EL (cell line): Measurements from ENCODE around the gene PRMT3.
"Not testable (repeated sequence)": the region's sequence is repeated elsewhere in the genome, so short reads cannot be mapped to it uniquely, and the experiment has no call there.

Experiments
- DNase-seq: peaks from one replicate; pipeline ENCODE4 v3.0.0-alpha.2; 2016

Gene PRMT3

GRCh38 chr11:20522536-20522935, 135.0 kb downstream of the PRMT3 start:
- no peak for DNase-seq

GRCh38 chr11:20529757-20530156, 142.2 kb downstream of the PRMT3 start:
- no peak for DNase-seq

GRCh38 chr11:20530942-20531703, 143.6 kb downstream of the PRMT3 start:
- no peak for DNase-seq

GRCh38 chr11:20535271-20535881, 147.9 kb downstream of the PRMT3 start:
- DNase-seq: no peak

GRCh38 chr11:20536365-20536764, 148.8 kb downstream of the PRMT3 start:
- no peak for DNase-seq

- DNase-seq: no peak
Measured at GRCh38 chr11:20536784-20537183, 149.3 kb downstream of the PRMT3 start.

- DNase-seq: no peak
Measured at GRCh38 chr11:20541503-20541902, 154.0 kb downstream of the PRMT3 start.

- DNase-seq: no peak
Measured at GRCh38 chr11:20544603-20545237, 157.2 kb downstream of the PRMT3 start.

GRCh38 chr11:20547411-20547810, 159.9 kb downstream of the PRMT3 start:
- no peak for DNase-seq

- DNase-seq: no peak
Measured at GRCh38 chr11:20551096-20551495, 163.6 kb downstream of the PRMT3 start.

- DNase-seq: no peak
Measured at GRCh38 chr11:20555783-20556182, 168.3 kb downstream of the PRMT3 start.

GRCh38 chr11:20556396-20556795, 168.9 kb downstream of the PRMT3 start:
- DNase-seq: not testable (repeated sequence)

GRCh38 chr11:20558741-20559140, 171.2 kb downstream of the PRMT3 start:
- DNase-seq: no peak
